Measurements from ENCODE around the gene CFAP65. TPM values are rescaled to one million over a fixed set of nuclear protein-coding genes. Genes with fewer than 3 reads are reported as not detected.

The CFAP65 gene
- total and polyA plus RNA-seq, 9 of the 15 experiments (the other 6 are each of a cell fraction or from before 2014, with no cell fraction given) = not detected

DNA sequence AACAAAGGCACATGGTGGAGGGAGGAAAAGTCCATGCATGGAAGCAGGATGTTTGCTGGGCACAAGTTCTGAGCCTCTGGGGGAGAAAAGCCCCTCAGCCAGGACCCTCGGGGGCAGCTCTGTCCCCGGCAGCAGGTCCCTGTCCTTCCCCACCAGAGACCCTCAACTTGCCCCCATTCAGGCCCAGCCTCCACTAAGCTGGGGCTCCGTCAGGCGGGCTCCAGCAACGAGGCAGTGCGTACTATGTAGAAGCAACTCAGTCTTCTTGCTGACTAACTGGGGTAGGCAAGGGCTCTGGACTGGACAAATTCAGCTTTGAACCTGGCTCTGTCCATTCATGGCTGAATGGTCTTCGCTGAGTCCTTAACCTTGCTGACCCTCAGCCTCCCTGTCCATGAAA, 23.0 kb downstream of the CFAP65 start:
- POLR2A ChIA-PET = interaction anchor here (1.5 kb wide), 1 partner anchor 24 kb away, joined by 4 read pairs; no protein-coding TSS in a partner anchor
- no peak overlapping the region for H3K27ac ChIP-seq (ENCODE audit: extremely low read depth, low read depth, low read length)
- no TSS peak for BruUV-seq (replicated peaks)
- H3K4me1 ChIP-seq (replicated peaks in 1 of 2; ENCODE audit: control insufficient read depth in 2 of 2, insufficient read depth in 2 of 2, low read length in 2 of 2) = no peaks in the 10 kb centered on the region; a peak in 1 of 5 replicates
- H3K36me3 ChIP-seq (ENCODE audit: control insufficient read depth, insufficient read depth, low read length) = no peaks in the 10 kb centered on the region
- peaks cover 0 to 70% of the 10 kb centered on the region in 2 experiments; a peak in 3 of 5 replicates for H3K27me3 ChIP-seq (ENCODE audit: control insufficient read depth in 2 of 2, insufficient read depth in 2 of 2, low read length in 2 of 2)
- CTCF ChIA-PET (ENCODE audit: low intra/inter-chr PET ratio) = no interaction called here
- TF ChIP-seq, protein P1, sequence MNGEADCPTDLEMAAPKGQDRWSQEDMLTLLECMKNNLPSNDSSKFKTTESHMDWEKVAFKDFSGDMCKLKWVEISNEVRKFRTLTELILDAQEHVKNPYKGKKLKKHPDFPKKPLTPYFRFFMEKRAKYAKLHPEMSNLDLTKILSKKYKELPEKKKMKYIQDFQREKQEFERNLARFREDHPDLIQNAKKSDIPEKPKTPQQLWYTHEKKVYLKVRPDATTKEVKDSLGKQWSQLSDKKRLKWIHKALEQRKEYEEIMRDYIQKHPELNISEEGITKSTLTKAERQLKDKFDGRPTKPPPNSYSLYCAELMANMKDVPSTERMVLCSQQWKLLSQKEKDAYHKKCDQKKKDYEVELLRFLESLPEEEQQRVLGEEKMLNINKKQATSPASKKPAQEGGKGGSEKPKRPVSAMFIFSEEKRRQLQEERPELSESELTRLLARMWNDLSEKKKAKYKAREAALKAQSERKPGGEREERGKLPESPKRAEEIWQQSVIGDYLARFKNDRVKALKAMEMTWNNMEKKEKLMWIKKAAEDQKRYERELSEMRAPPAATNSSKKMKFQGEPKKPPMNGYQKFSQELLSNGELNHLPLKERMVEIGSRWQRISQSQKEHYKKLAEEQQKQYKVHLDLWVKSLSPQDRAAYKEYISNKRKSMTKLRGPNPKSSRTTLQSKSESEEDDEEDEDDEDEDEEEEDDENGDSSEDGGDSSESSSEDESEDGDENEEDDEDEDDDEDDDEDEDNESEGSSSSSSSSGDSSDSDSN (IDR thresholded peaks at IDR 0.05; ENCODE audit: borderline replicate concordance in 1 of 2, low read depth in 2 of 2, low read length in 2 of 2) = no peak
- no peak for TF ChIP-seq RBM22 (IDR thresholded peaks at IDR 0.05; ENCODE audit: low read depth, low read length, poor library complexity, severe bottlenecking)
- TF ChIP-seq FOXP1 (CRISPR knock-in tag; IDR thresholded peaks at IDR 0.05) = no peak
- no peak for TF ChIP-seq GATA2 (CRISPR knock-in tag; IDR thresholded peaks at IDR 0.05)
- TF ChIP-seq EP400 (IDR thresholded peaks at IDR 0.05) = no peak
- TF ChIP-seq PHTF2 (CRISPR knock-in tag; IDR thresholded peaks at IDR 0.05) = no peak
- TF ChIP-seq ZNF75A (CRISPR knock-in tag; IDR thresholded peaks at IDR 0.05) = no peak
- no peak for TF ChIP-seq BMI1 (IDR thresholded peaks at IDR 0.05; ENCODE audit: low read length)
- TF ChIP-seq, protein P2, sequence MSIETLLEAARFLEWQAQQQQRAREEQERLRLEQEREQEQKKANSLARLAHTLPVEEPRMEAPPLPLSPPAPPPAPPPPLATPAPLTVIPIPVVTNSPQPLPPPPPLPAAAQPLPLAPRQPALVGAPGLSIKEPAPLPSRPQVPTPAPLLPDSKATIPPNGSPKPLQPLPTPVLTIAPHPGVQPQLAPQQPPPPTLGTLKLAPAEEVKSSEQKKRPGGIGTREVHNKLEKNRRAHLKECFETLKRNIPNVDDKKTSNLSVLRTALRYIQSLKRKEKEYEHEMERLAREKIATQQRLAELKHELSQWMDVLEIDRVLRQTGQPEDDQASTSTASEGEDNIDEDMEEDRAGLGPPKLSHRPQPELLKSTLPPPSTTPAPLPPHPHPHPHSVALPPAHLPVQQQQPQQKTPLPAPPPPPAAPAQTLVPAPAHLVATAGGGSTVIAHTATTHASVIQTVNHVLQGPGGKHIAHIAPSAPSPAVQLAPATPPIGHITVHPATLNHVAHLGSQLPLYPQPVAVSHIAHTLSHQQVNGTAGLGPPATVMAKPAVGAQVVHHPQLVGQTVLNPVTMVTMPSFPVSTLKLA (conservative IDR thresholded peaks at IDR 0.05) = no peak
- no peak for TF ChIP-seq ZKSCAN1 (IDR thresholded peaks at IDR 0.05; ENCODE audit: low read depth, low read length)
- TF ChIP-seq, protein P3, sequence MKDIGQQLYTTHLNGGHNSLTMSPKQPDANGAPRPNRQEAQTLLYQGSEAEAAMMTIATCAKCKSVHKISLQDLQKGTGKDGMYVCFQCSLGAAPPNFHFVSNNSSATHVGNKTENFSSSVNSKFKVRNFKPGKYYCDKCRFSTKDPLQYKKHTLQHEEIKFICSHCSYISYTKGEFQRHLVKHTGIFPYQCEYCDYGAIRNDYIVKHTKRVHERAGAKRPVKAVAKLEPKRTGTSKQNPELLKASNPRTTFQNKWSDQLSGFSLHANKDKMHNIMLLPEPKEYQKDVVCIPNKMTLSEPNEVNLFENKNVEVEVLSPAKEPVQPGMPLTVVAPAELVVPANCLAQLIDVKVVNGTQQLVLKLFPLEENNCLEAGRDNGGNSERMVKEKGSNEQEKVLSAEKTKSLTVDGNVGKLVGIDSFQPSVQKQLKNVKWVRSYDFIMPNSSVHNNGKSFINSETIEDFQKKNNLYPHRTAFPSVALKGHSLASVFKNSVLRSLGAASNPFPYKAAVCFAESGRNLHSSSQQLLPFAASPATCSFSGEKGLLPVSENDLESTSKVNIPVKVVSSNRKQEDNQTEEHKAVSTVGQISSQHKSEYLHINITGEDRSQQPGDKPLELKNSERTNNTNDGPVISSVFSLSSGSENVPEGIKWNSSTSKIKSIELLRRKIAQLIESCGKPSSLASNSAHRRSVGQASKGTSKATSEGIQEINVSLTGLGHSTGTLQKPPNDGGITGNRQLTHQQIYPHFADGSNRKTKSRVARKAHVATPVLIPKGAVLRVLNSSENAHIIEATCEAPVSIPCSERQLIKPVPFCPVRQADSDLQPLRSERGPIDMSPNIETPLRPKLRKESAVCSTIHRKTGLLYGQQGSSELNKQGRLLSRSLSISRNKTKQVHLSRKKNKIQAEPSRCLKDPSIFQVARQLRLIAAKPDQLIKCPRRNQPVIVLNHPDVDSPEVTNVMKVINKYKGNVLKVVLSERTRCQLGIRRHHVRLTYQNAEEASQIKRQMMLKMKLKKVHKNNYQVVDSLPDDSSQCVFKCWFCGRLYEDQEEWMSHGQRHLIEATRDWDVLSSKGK (CRISPR knock-in tag; IDR thresholded peaks at IDR 0.05) = no peak
- no peak for TF ChIP-seq RBBP5 (IDR thresholded peaks at IDR 0.05; ENCODE audit: borderline replicate concordance, insufficient read depth, low read length, poor library complexity, severe bottlenecking)
- TF ChIP-seq POLR3A (IDR thresholded peaks at IDR 0.05; ENCODE audit: borderline replicate concordance, extremely low read depth, insufficient read depth, insufficient read length) = no peak
- no peak overlapping the region for H3K9ac ChIP-seq (ENCODE audit: insufficient read depth in 1 of 2, low read depth in 2 of 2, low read length in 2 of 2)
- H3K9me1 ChIP-seq (ENCODE audit: control insufficient read depth, insufficient read depth, low read length) = peaks cover 2% of the 10 kb centered on the region
- peaks cover 4% of the 10 kb centered on the region; the same call in 1 of the 2 replicates for H4K20me1 ChIP-seq (replicated peaks; ENCODE audit: control insufficient read depth, insufficient read depth, low read length)
- in situ Hi-C loops (cut with MboI) (no loop called here), intact Hi-C loops (cut with micrococcal nuclease) (no loop called here)
- ATAC-seq (no peak), DNase-seq (ENCODE audit: extremely low read depth in 1 of 4, low spot score in 3 of 4) (no peak), FAIRE-seq (no peak)
- no peaks in the 10 kb centered on the region for H3K9me3 ChIP-seq (replicated peaks; ENCODE audit: control insufficient read depth, insufficient read depth, low read depth, low read length)
- no peak overlapping the region for H2AFZ ChIP-seq (ENCODE audit: low read depth, low read length)
- 3% methylated on average over 6 of the region's 7 CpGs for WGBS (ENCODE audit: insufficient coverage, low coverage, missing lambda C conversion rate)
- H3K4me2 ChIP-seq (ENCODE audit: insufficient read depth, low read length) = no peak overlapping the region
- H3K4me3 ChIP-seq = no peak overlapping the region
- no peaks in the 10 kb centered on the region for H3K79me2 ChIP-seq (ENCODE audit: control insufficient read depth, insufficient read depth, low read length)

Measured in K562 (cell line).